ENCODE data around the gene MORN3.

MORN3 gene

DNA sequence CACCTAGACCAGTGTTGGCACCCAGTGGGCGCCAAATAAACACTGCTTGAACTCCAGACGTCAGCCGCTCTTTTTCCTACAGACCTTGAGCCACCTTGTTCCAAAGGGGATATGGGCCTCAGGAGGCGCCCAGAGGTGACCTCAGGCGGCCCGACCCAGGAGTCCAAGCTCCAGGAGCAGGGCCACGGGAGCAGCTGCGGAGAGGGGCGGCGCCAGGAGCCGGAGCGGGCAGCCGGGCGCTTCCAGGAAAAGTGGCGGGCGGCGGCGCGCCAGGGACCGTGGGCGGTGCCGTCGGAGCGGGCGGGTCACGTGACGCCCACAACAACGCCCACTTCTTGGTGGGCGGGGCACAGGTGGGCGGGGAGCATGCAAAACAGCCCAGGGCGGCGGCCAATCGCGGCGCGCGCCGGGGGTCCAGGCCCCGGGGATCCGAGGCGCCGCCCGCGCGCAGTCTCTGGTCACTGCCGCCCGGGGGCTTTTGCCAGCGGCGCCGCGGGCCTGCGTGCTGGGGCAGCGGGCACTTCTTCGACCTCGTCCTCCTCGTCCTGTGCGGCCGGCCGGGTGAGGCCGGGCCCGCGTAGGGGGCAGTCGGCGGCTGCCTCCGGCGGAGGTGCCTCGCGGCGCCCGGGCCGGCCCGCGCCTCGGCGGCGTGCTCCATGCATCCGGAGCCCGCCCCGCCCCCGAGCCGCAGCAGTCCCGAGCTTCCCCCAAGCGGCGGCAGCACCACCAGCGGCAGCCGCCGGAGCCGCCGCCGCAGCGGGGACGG is 43.2 kb downstream of the MORN3 start, which contains the start of gene ORAI1:
Gene ORAI1, plus strand, starts transcription at position 444 of the 766 bp plus-strand sequence.
- peak within 1 kb of the TSS; percentile 78 for H3K4me3 ChIP-seq (replicated peaks; ENCODE audit: low read depth, low read length)
- TF ChIP-seq, protein P1, sequence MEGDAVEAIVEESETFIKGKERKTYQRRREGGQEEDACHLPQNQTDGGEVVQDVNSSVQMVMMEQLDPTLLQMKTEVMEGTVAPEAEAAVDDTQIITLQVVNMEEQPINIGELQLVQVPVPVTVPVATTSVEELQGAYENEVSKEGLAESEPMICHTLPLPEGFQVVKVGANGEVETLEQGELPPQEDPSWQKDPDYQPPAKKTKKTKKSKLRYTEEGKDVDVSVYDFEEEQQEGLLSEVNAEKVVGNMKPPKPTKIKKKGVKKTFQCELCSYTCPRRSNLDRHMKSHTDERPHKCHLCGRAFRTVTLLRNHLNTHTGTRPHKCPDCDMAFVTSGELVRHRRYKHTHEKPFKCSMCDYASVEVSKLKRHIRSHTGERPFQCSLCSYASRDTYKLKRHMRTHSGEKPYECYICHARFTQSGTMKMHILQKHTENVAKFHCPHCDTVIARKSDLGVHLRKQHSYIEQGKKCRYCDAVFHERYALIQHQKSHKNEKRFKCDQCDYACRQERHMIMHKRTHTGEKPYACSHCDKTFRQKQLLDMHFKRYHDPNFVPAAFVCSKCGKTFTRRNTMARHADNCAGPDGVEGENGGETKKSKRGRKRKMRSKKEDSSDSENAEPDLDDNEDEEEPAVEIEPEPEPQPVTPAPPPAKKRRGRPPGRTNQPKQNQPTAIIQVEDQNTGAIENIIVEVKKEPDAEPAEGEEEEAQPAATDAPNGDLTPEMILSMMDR (IDR thresholded peaks at IDR 0.05; ENCODE audit: low read depth, low read length, missing control alignments) = no peak
- peak; percentile 58 for DNase-seq (ENCODE audit: extremely low read depth, low read depth)

DNA sequence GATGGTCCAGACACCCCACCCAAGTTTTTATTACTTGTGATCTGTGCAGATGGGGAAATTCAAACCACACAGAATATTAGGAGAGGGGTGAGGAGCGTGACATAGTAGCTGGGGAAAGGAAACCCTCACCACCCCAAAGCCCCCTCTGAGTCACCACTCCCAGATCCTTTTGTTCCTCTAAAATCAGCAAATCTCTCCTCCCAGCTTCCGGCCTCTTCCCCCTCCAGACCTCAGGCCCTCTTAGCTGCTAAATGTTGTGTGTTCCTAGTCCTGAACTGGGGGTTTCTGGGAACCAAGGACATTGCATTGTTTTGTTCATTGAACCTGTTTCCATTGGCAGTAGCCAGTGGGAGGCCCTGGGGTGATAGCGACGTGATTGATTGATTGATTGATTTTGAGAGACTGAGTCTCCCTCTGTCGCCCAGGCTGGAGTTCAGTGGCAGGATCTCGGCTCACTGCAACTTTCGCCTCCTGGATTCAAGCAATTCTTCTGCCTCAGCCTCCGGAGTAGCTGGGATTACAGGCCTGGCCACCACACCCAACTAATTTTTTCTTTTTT is 49.0 kb downstream of the MORN3 start:
- TF ChIP-seq, protein P1 (IDR thresholded peaks at IDR 0.05; ENCODE audit: low read depth, low read length, missing control alignments) = no peak
- no peak for DNase-seq (ENCODE audit: extremely low read depth, low read depth)
- H3K4me3 ChIP-seq (replicated peaks; ENCODE audit: low read depth, low read length) = no peak overlapping the region

DNA sequence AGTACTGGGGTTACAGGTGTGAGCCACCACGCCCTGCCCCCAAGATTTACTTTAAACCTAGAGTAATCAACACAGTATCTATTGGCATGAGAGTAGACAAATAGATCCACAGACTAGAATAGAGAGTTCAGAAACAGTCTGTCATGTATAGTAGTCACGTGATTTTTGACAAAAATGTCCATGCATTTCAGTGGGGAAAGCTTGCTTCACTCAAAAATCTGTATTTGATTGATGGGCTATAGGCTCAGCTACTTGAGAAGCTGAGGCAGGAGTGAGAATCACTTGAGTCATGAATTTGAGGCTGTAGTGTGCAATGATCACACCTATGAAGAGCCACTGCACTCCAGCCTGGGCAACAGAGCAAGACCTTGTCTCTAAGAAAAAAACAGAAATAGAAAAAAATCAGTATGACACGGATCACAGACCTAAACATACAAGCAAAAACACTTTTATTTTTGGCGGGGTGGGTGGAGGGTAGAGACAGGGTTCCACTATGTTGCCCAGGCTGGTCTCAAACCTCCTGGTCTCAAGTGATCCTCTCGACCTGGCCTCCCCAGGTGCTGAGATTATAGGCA is 50.7 kb downstream of the MORN3 start:
- DNase-seq (ENCODE audit: extremely low read depth, low read depth) = no peak
- no peak overlapping the region for H3K4me3 ChIP-seq (replicated peaks; ENCODE audit: low read depth, low read length)
- TF ChIP-seq, protein P1 (IDR thresholded peaks at IDR 0.05; ENCODE audit: low read depth, low read length, missing control alignments) = no peak

DNA sequence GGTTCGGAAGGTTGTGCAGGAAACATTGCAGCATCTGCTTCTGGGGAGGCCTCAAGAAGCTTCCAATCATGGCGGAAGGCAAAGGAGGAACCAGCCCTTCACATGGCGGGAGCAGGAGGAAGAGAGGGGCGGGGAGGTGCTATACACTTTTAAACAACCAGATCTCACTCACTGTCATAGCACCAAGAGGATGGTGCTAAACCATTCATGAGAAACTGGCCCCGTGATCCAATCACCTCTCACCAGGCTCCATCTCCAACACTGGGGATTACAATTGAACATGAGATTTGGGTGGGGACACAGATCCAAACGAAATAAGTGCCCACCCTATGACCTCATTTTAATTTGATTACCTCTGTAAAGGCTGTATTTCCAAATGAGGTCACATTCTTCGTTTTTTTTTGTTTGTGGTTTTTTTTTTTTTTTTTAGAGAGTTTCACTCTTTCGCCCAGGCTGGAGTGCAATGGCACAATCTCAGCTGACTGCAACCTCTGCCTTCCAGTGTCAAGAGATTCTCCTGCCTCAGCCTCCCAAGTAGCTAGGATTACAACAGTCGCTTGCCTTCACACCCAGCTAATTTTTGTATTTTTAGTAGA is 54.5 kb downstream of the MORN3 start:
- DNase-seq (ENCODE audit: extremely low read depth, low read depth) = no peak
- H3K4me3 ChIP-seq (replicated peaks; ENCODE audit: low read depth, low read length) = no peak overlapping the region
- TF ChIP-seq, protein P1 (IDR thresholded peaks at IDR 0.05; ENCODE audit: low read depth, low read length, missing control alignments) = no peak

DNA sequence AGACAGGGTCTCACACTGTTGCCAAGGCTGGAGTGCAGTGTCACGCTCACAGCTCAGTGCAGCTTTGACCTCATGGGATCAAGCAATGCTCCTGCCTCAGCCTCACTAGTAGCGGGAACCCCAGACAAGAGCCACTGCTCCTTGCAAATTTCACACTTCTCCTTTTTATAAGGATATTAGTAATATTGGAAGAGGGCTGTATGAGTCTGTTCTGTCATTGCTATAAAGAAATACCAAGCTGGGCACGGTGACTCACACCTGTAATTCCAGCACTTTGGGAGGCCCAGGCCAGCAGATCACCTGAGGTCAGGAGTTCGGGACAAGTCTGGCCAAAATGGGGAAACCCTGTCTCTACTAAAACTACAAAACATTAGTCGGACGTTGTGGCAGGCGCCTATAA is 56.0 kb downstream of the MORN3 start:
- TF ChIP-seq, protein P1 (IDR thresholded peaks at IDR 0.05; ENCODE audit: low read depth, low read length, missing control alignments) = no peak
- no peak overlapping the region for H3K4me3 ChIP-seq (replicated peaks; ENCODE audit: low read depth, low read length)
- no peak for DNase-seq (ENCODE audit: extremely low read depth, low read depth)

DNA sequence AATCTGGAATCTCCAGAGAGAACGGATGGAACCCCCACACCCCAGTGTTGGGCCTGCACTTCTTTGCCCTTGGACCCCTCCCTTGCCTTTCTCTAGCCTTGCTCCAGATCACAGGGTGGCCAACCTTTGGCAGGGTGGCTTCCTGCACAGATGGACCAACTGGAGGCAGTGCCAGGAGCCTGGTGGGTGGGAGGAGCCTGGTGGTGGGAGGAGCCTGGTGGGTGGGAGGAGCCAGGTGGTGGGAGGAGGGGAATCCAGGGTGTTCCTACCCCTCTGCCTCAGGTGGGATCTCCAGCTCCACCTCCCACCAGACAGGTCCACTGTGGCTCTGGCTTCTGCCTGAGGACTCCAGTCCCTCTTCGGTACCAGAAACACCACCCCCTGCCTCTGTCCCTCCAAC is 58.1 kb downstream of the MORN3 start:
- no peak overlapping the region for H3K4me3 ChIP-seq (replicated peaks; ENCODE audit: low read depth, low read length)
- no peak for DNase-seq (ENCODE audit: extremely low read depth, low read depth)
- TF ChIP-seq, protein P1 (IDR thresholded peaks at IDR 0.05; ENCODE audit: low read depth, low read length, missing control alignments) = no peak

All from HFF-Myc (cell line).